Urinary bladder (tissue), 4 donors: Measurements from ENCODE around the gene COQ9. TPM values are rescaled to one million over a fixed set of nuclear protein-coding genes. Genes with fewer than 3 reads are reported as not detected.
"Not testable (repeated sequence)": the region's sequence is repeated elsewhere in the genome, so short reads cannot be mapped to it uniquely, and the experiment has no call there.

Source experiments
- DNase-seq: peaks from one replicate; pipeline ENCODE4 v3.0.0-alpha.2; 2015; ENCODE audit errors: extremely low spot score
- H3K27ac ChIP-seq: one replicate; pipeline ENCODE4 v1.5.1; 2013; ENCODE audit warnings: low read depth, mild to moderate bottlenecking, moderate library complexity
- H3K36me3 ChIP-seq: one replicate; pipeline ENCODE4 v1.6.1; 2013; ENCODE audit warnings: mild to moderate bottlenecking, moderate library complexity; ENCODE audit not compliant: insufficient read depth
- H3K4me1 ChIP-seq: one replicate; pipeline ENCODE4 v1.6.1; 2013; ENCODE audit warnings: mild to moderate bottlenecking, moderate library complexity; ENCODE audit not compliant: insufficient read depth
- H3K4me3 ChIP-seq: one replicate; pipeline ENCODE4 v1.5.1; 2013; ENCODE audit warnings: low read depth, low read length
- WGBS: extraction: QIAGEN DNeasy Blood & Tissue Kit; methylation state at CpG from one replicate; pipeline ENCODE4 v1.1.7; 2013; 5-methylcytosine and 5-hydroxymethylcytosine counted together
- polyA plus RNA-seq: library from polyadenylated mRNA; stranded (reverse); fragments of 200-250 nt; gene quantifications from one replicate; pipeline ENCODE4 v1.2.3, GENCODE V29; 2013
- total RNA-seq: library from RNA; depleted of rRNA; stranded (reverse); fragments of >200 nt; gene quantifications from one replicate; pipeline ENCODE4 v1.2.3, GENCODE V29; 2014
- donor health status: healthy with polysubstance abuse.
- donor health status: healthy.

The COQ9 gene
- total and polyA plus RNA-seq, 2 donors, result 37.0 to 97.6 TPM

DNA sequence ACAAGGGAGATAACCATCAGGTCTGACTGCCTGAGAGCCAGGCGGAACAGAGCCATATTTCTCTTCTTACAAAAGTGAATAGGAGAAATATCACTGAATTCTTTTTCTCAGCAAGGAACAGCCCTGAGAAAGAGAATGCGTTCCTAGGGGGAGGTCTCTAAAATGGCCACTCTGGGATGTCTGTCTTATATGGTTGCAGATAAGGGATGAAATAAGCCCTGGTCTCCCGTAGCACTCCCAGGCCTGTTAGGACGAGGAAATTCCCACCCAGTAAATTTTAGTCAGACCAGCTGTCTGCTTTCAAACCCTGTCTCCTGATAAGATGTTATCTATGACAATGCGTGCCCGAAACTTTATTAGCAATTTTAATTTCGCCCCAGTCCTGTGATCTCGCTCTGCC, 7.3 kb upstream of the COQ9 start:
- H3K4me3 ChIP-seq, DNase-seq, H3K36me3 ChIP-seq, H3K27ac ChIP-seq, H3K4me1 ChIP-seq: not testable (repeated sequence)
- WGBS, result 94% methylated on average over 8 of the region's 8 CpGs

DNA sequence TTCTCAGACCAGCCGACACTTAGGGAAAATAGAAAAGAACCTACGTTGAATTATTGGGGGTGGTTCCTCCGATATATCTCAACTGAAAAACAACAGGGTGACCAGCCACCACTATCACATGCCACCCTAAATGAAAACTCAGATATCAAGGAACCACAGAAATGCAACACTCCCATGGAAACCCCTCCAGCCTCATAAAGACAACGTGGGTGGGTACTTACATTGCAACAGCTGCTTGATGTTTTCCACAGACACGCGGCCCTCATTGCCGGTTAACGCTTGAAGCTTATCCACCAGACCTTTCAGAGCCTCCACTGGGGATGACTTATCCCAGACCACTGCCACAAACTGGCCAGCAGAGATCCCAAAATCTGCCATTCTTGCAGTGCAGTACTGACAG, 6.7 kb upstream of the COQ9 start:
- H3K27ac ChIP-seq, H3K4me1 ChIP-seq, H3K4me3 ChIP-seq, H3K36me3 ChIP-seq, DNase-seq: not testable (repeated sequence)
- WGBS, result 95% methylated on average over 8 of the region's 8 CpGs

DNA sequence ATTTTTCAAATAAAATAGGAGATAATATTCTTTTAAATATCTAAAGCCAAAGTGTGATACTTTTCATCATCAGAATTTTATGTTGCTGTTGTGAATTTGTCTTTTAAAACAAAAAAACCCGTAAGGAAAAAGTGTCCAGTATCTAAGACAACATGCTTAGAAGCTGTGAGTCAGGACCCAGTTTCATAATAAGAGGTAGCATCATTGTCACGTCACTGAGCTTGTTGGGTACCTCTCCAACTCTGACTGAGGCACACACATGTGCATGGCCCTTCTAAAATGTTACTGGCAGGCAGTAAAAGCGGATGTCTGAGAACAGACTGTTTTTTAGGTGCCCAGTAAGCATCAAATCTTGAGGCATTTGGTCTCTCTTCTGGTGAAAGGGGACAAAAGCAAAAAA, 2.6 kb upstream of the COQ9 start:
- Histone ChIP-seq H3K4me3 (no peak overlapping the region), H3K36me3 (no peaks in the 10 kb centered on the region), H3K4me1 (peaks cover 2% of the 10 kb centered on the region), H3K27ac (no peak overlapping the region)
- no peak for DNase-seq
- 82% methylated on average over 3 of the region's 3 CpGs for WGBS

DNA sequence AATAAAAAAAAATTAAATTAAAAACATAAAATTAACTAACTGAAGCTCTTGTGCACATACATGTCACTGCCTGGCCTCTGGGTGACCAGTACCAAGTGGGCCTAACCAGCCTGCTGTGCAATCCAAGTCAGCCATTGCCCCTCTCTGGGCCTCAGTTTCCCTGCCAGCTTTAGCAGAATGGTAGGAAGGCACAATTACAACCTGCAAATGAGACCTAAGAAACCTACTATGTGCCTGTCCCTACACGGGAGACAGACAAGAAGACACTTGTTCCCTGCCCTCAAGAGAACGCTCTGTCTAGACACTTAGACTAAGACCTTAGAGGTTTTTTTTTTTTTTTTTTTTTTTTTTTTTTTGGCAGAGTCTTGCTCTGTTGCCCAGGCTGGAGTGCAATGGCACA, 1.8 kb upstream of the COQ9 start:
- WGBS, result 94% methylated on average over 2 of the region's 2 CpGs
- no peak overlapping the region for H3K27ac ChIP-seq
- DNase-seq, result no peak

DNA sequence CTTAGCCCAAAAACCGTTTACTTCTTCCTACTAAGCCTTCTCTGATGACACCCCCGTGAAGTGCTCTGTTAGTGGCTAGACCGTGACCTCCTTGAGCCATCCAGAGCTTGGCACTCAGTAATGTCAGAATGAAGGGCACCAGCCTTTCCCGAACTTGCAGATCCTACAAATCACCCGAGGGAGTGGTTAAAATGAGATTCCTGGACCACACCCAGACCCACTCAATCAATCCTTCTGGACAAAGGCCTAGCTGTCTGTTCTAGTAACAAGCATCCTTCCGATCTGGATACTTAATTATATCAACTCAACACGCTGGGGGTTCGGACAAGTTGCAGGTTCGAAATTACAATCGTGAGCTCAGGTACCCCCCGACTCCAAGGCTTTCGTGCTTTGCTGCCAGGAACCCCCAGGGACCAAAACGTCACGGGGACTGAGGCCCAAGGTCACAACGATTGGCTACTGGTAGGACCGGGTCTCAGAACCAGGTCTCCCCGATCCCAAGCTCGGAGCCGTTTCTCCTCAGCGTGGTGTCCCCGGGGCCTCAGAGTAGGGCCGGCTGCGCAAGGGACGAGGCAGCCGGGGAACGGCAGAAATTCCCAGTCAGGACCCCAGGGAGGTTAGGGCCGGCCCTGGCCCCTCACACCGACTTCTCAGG, 621 bp upstream of the COQ9 start:
- 3% methylated on average over 28 of the region's 28 CpGs for WGBS
- peaks cover 2% of the 10 kb centered on the region for H3K4me1 ChIP-seq
- peak overlapping the region; percentile 91 for H3K4me3 ChIP-seq
- no peaks in the 10 kb centered on the region for H3K36me3 ChIP-seq
- H3K27ac ChIP-seq, result peak overlapping the region; percentile 42
- DNase-seq, result no peak

More for the DNA sequence above, 1.8 kb upstream of the COQ9 start:
- H3K4me3 ChIP-seq, result no peak overlapping the region
- no peaks in the 10 kb centered on the region for H3K36me3 ChIP-seq
- H3K4me1 ChIP-seq, result peaks cover 2% of the 10 kb centered on the region

DNA sequence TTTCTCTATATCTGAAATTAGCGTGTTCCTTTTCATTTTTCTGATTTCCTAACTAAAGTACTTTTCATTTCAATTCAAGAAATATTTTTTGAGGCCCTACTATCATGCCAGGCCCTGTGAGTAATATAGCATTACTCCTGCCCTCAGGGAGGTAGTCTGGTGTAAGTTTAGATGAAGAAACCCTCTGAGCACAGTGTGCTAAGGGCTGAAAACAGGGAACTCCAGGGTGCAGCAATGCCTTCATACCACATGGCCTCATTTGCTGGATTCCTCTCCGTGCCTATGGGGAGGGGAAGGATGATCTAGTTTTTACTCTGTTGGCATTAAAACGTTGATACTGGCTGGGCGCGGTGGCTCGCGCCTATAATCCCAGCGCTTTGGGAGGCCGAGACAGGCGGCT, 4.7 kb downstream of the COQ9 start:
- no peak overlapping the region for H3K27ac ChIP-seq
- no peak overlapping the region for H3K4me3 ChIP-seq
- H3K4me1 ChIP-seq, result no peaks in the 10 kb centered on the region
- WGBS, result 94% methylated on average over 10 of the region's 10 CpGs
- no peak for DNase-seq
- H3K36me3 ChIP-seq, result no peaks in the 10 kb centered on the region

DNA sequence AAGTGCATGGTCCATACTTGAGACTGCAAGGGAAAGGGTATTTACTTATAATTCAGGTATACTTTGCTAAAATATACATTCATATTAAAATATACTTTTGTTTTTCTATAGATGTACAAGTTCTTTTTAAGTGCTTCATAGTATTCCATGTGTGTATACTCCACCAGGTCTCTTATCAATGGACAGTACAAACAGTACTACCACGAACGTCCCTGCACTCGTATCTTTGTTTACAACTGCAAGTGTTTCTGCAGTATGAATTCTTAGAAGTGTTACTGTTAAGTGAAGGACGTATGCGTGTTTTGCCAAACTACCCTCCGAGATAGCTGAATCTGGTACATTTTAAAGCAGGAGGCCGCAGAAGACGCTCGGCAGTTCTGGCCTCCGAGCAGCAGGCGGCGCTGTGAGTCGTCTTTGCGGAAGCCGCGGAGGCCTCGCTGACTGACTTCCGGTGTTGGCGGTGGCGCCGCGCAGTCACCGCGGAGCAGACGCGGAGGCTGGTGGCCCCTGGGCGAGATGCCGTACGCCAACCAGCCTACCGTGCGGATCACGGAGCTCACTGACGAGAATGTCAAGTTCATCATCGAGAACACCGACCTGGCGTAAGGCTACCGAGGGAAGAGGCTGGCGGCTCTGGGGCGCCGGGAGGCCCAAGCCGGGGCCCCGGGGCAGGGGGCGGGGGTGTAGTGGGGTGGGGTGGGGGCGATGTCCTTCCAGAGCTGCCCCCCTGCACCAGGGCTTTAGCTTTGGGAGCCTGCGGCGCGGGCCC, 15.1 kb downstream of the COQ9 start, which contains the start of gene POLR2C:
Gene POLR2C, plus strand, starts transcription at position 471 of the 769 bp plus-strand sequence. Its CDS starts 46 bp downstream, at position 517.
- Histone ChIP-seq H3K4me1 (no peaks in the 10 kb centered on the region), H3K36me3 (peaks cover 5% of the 10 kb centered on the region), H3K4me3 (peak within 1 kb of the TSS; percentile 98), H3K27ac (peak within 1 kb of the TSS; percentile 59)
- DNase-seq, result no peak
- WGBS, result under 1% methylated on average over 47 of the region's 47 CpGs

DNA sequence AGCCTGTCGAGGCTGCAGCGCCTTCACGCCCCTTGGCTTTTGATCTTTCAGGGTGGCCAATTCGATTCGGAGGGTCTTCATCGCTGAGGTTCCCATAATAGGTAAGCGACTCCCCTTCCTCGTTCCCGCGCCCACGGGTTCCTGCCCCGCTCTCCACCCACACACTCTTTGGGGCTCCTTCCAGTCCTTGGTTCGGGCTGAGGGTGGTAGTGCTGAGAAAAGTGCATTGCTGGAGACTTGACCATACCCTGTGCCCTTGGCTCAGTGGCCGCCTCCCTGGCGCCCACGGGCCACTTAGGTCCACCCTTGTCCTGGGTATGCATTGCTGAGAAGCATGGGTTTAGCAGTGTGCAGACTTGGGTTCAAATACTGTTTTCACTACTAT, 15.7 kb downstream of the COQ9 start:
- Histone ChIP-seq H3K4me3 (peak overlapping the region; percentile 98), H3K4me1 (no peaks in the 10 kb centered on the region), H3K27ac (no peak overlapping the region), H3K36me3 (peaks cover 2% of the 10 kb centered on the region)
- DNase-seq, result no peak
- WGBS, result under 1% methylated on average over 16 of the region's 16 CpGs

DNA sequence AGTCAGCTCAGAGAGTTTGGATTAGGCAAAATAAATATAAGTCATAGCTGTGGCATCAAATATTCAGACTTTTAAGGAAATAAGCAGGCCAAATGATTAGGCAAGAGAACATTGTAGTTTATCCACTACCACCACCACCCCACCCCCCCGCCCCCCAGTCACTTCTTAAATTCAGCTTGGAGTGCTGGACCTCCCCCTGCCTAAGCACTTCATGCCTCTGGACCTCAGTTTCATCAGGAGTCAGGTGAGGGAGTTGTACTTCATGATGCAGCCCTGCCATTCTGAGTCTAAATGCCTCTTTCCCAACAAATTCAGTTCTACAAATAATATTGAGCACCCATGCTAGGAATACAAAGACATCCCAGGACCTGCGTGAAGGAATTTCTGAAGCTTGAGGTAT, 17.2 kb downstream of the COQ9 start:
- DNase-seq, result no peak
- Histone ChIP-seq H3K27ac (no peak overlapping the region), H3K4me3 (no peak overlapping the region), H3K36me3 (peaks cover 5% of the 10 kb centered on the region), H3K4me1 (no peaks in the 10 kb centered on the region)
- 97% methylated on average over 2 of the region's 2 CpGs for WGBS

DNA sequence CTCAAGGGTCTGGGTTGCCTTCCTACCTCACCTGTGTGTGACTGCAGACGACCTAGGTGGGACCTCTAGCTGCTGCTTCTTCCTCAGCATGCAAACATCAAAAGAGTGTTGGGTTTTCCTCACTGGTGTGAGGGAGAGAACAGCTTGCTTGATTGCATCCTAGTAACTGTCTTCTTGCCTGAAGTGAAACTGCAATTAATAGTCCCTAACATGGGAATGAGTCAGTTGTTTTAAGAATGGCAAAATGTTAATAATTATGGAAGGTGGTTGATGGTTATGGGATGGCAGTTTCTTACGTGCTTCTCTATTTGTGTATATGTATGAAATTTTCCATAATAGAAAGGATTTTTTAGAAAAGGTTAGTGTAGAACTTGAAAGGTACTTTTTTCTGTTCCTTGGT, 21.1 kb downstream of the COQ9 start:
- no peak for DNase-seq
- no peaks in the 10 kb centered on the region for H3K4me1 ChIP-seq

DNA sequence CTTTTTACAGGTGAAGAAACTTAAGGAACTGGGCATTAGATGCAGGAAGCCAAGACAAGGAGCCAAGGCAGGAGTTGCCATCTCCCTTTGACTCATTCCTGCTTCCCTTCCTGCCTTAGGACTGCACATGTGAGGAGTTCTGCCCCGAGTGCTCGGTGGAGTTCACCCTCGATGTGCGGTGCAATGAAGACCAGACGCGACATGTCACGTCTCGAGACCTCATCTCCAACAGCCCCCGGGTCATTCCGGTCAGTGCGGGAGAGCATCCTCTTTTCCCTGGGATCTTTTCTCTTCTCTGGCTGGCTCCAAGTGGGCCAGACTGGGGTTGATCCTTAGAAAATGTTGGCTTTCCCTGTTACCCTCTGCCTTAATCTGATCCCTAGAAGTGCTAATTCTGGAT, 21.8 kb downstream of the COQ9 start:
- no peak for DNase-seq

More for the DNA sequence above, 21.1 kb downstream of the COQ9 start:
- Histone ChIP-seq H3K27ac (no peak overlapping the region), H3K4me3 (no peak overlapping the region), H3K36me3 (peaks cover 5% of the 10 kb centered on the region)
- 90% methylated on average over 2 of the region's 2 CpGs for WGBS

DNA sequence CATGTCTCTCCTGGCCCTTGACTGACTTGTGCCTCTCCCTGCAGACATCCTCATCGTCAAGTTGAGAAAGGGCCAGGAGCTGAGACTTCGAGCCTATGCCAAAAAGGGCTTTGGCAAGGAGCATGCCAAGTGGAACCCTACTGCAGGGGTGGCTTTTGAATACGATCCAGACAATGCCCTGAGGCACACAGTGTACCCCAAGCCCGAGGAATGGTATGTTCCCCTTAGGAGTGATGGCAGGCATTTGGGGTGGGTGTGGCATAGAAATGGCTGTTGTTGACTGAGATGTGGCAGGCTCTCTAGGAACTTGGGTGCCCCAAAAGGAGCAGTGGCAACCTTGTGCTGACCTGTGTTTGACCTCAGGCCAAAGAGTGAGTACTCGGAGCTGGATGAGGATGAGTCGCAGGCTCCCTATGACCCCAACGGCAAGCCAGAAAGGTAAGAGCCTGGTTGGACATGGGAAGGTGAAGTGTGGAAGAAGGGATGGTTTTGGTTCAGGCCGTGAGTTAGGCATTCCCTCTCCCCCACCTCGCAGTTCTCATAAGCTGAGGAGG, 22.7 kb downstream of the COQ9 start:
- no peak for DNase-seq
- Histone ChIP-seq H3K27ac (no peak overlapping the region), H3K4me1 (no peaks in the 10 kb centered on the region), H3K36me3 (peaks cover 5% of the 10 kb centered on the region), H3K4me3 (no peak overlapping the region)
- WGBS, result 69% methylated on average over 9 of the region's 9 CpGs

More for the DNA sequence above, 21.8 kb downstream of the COQ9 start:
- H3K4me1 ChIP-seq, result no peaks in the 10 kb centered on the region
- no peak overlapping the region for H3K4me3 ChIP-seq
- no peak overlapping the region for H3K27ac ChIP-seq
- peaks cover 5% of the 10 kb centered on the region for H3K36me3 ChIP-seq
- WGBS, result 88% methylated on average over 11 of the region's 11 CpGs

DNA sequence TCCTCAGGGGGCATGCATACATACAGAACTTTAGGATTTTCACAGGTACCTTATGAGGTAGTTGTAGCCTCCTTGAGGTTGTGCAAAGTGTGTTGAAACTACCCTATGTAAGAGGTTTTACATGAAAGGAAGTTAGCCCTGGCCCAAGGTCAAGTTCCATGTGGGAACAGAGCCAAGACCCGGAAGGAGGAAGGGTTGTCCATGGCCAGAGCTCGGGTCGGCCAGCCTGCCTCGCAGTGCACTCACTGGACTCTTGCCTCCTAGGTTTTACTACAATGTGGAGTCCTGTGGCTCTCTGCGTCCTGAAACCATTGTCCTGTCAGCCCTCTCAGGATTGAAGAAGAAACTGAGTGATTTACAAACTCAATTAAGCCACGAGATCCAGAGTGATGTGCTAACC, 23.4 kb downstream of the COQ9 start:
- peaks cover 5% of the 10 kb centered on the region for H3K36me3 ChIP-seq
- no peak for DNase-seq
- 32% methylated on average over 6 of the region's 6 CpGs for WGBS
- no peak overlapping the region for H3K27ac ChIP-seq
- no peaks in the 10 kb centered on the region for H3K4me1 ChIP-seq
- no peak overlapping the region for H3K4me3 ChIP-seq

DNA sequence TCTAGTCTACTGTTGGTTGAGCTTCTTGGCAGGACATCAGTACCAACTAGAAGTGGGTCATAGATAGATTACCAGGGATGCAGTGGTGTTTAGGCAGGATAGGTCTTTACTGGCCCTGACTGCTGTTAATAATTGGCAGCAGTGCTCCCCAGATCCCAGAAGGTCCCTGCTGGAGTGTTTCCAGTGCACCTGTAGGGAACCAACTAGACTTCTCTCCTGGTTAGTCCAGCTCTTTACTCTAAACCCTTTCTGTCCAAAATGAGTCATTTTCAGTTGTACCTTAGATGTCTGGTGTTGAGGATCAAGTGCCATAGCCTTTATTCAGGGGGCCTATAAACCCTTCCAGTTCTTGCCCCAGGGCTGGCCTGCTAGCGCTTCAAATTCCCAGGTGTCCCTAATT, 23.9 kb downstream of the COQ9 start:
- peaks cover 5% of the 10 kb centered on the region for H3K36me3 ChIP-seq
- H3K4me3 ChIP-seq, result no peak overlapping the region
- DNase-seq, result no peak
- 95% methylated on average over 1 of the region's 1 CpG for WGBS
- H3K27ac ChIP-seq, result no peak overlapping the region
- no peaks in the 10 kb centered on the region for H3K4me1 ChIP-seq
